A673 (cell line): Measurements from ENCODE around the gene HYAL2. TPM values are rescaled to one million over a fixed set of nuclear protein-coding genes. Genes with fewer than 3 reads are reported as not detected.

Source experiments
- BruUV-seq: library from RNA; stranded (reverse); fragments of 400-500 nt; replicated peaks from 2 replicates; lab custom pipeline; 2021; lab: Mats Ljungman, UMichigan
- CTCF ChIA-PET: fragments of 300-600 bp; sonication (Branson Sonifier 250); formaldehyde crosslinking; loops from one replicate; lab custom pipeline; 2022; ENCODE audit warnings: antibody characterized with exemption; lab: Charles Lee
- POLR2A ChIA-PET: fragments of 300-600 bp; sonication (Branson Sonifier 250); formaldehyde crosslinking; loops from one replicate; lab custom pipeline; 2022; ENCODE audit warnings: antibody characterized with exemption; ENCODE audit not compliant: low non-redundant PET; lab: Charles Lee
- DNase-seq: peaks from one replicate; pipeline ENCODE4 v3.0.0-alpha.2; 2015; ENCODE audit warnings: low spot score
- H3K27ac ChIP-seq: fragments of 200-600 bp; sonication (generic); 2 replicates; pipeline ENCODE4 v1.5.1; 2016; ENCODE audit warnings: mixed run types, low read depth, mild to moderate bottlenecking, mixed read lengths, antibody characterized with exemption, low read length; ENCODE audit not compliant: poor library complexity, severe bottlenecking
- H3K27me3 ChIP-seq: fragments of 200-600 bp; sonication (generic); replicated peaks from 2 replicates; pipeline ENCODE4 v1.6.1; 2017; ENCODE audit warnings: mixed run types, low read depth, mild to moderate bottlenecking, mixed read lengths, antibody characterized with exemption, low read length; ENCODE audit not compliant: insufficient read depth, poor library complexity
- H3K36me3 ChIP-seq: fragments of 200-600 bp; sonication (generic); 2 replicates; pipeline ENCODE4 v1.6.1; 2016; ENCODE audit warnings: mixed run types, mild to moderate bottlenecking, mixed read lengths, antibody characterized with exemption, low read length; ENCODE audit not compliant: insufficient read depth, poor library complexity, severe bottlenecking
- H3K4me1 ChIP-seq: fragments of 200-600 bp; sonication (generic); 2 replicates; pipeline ENCODE4 v1.6.1; 2017; ENCODE audit warnings: mixed run types, mild to moderate bottlenecking, mixed read lengths, antibody characterized with exemption, low read length; ENCODE audit not compliant: insufficient read depth, poor library complexity, severe bottlenecking
- H3K4me3 ChIP-seq: fragments of 200-600 bp; sonication (generic); 2 replicates; pipeline ENCODE4 v1.5.1; 2016; ENCODE audit warnings: low read depth, mixed run types, mild to moderate bottlenecking, mixed read lengths, low read length; ENCODE audit not compliant: poor library complexity, severe bottlenecking
- H3K9me3 ChIP-seq: fragments of 200-600 bp; sonication (generic); 2 replicates; pipeline ENCODE4 v1.6.1; 2016; ENCODE audit warnings: mixed run types, low read depth, mild to moderate bottlenecking, mixed read lengths, antibody characterized with exemption, low read length; ENCODE audit not compliant: poor library complexity, severe bottlenecking
- CTCF ChIP-seq: fragments of 300-800, 200-600 bp; sonication (generic); conservative IDR thresholded peaks from 2 replicates; pipeline ENCODE4 v1.5.1; 2017; ENCODE audit warnings: low read depth, mild to moderate bottlenecking, antibody characterized with exemption, low read length, moderate library complexity, mixed read lengths
- EZH2 ChIP-seq: fragments of 200-600 bp; sonication (generic); IDR thresholded peaks from 2 replicates; pipeline ENCODE4 v1.6.1; 2017; ENCODE audit warnings: borderline replicate concordance, low read depth, mild to moderate bottlenecking, mixed read lengths, antibody characterized with exemption, low read length; ENCODE audit not compliant: poor library complexity, severe bottlenecking
- intact Hi-C: fragments of 100-400 bp; cut with micrococcal nuclease; formaldehyde crosslinking; loops from one replicate; pipeline ENCODE4 v1.10.0; 2022; ENCODE audit not compliant: unreplicated experiment
- total RNA-seq: library from RNA; stranded (reverse); gene quantifications from 2 replicates; pipeline ENCODE4 v1.2.3, GENCODE V29; 2021

The HYAL2 gene
- total RNA-seq, 1 experiment from 2014 or later, result 18.1 TPM

DNA sequence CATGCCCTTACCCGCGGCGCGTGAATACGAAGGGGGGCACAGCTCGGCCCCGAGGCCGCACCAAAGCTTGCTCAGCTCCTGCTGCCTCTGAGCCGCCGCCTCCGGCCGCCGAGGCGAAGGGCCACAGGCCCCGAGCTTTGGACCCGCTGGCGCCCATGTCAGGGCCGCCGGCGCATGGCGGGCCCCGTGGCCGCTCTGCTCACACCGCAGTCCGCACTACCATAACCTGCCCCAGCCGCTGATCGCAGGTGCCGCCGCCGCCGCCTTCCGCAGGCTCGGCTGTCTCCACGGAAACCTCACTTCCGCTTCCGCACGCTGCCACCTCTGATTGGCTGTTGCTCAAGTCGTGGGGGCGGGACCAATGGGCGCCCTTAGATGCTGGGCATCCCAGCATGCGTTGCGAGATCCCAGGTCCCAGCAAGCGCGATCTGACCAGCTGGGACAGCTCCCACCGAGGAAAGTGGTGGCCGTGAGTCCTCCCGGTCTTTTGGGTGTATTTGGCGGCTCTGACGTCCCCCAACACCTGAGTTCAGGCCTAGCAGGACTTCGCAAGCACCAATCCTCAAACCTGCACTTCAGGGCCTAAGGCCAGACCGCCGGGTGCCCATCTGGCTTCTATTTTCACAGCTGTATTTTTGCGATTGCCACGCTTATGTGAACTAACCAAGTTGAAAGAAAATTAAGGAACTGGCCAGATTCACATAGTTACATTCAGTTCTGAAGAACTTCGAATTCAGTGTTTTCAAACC lies 5.6 kb upstream of the HYAL2 start, which contains the start of gene TUSC2:
Gene TUSC2, minus strand, starts transcription at position 281 of the 749 bp plus-strand sequence. Its CDS starts 124 bp downstream, at position 157.
- H3K4me3 ChIP-seq, result peak within 1 kb of the TSS; percentile 76
- intact Hi-C loops, result no loop called here
- ChIA-PET CTCF (interaction anchor here (0.6 to 1.3 kb wide), 2 partner anchors 9 to 526 kb away, joined by 3 to 4 read pairs; no protein-coding TSS in a partner anchor), POLR2A (interaction anchor here (0.6 to 1.2 kb wide), 4 partner anchors 9 to 29 kb away, joined by 3 to 27 read pairs (median 4); partner anchors contain the start of genes HYAL3 and NAA80)
- H3K4me1 ChIP-seq, result no peaks in the 10 kb centered on the region
- peak; percentile 95 for DNase-seq
- BruUV-seq, result no TSS peak
- TF ChIP-seq CTCF (no peak), EZH2 (no peak)
- H3K36me3 ChIP-seq, result peaks cover 16% of the 10 kb centered on the region
- H3K27me3 ChIP-seq, result no peaks in the 10 kb centered on the region
- peak within 1 kb of the TSS; percentile 76 for H3K27ac ChIP-seq
- H3K9me3 ChIP-seq, result no peaks in the 10 kb centered on the region

DNA sequence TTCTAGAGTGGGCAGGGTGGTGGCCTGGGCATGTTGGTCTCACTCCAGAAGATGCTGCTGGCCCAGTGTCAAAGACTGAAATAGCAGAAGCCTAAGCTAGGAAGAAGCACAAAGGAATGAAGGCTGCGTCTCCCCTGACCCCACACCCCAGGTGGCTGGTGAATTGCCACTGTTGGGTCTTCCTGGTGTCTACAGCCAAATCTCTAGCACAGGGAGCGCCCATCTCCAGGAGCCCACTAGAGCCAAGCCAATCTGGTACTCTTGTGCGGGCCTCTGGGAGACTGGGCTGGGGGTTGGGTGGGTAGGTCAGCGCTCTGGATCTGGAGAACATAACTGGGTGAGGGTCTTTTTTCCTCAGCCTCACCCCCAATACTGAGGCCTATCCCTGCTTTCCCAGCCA lies 4.6 kb upstream of the HYAL2 start:
- Histone ChIP-seq H3K4me1 (no peaks in the 10 kb centered on the region), H3K36me3 (peaks cover 16% of the 10 kb centered on the region), H3K27me3 (no peaks in the 10 kb centered on the region), H3K27ac (no peak overlapping the region), H3K9me3 (no peaks in the 10 kb centered on the region), H3K4me3 (peak overlapping the region; percentile 76)
- ChIA-PET CTCF (no interaction called here), POLR2A (no interaction called here)
- no peak for TF ChIP-seq EZH2
- no peak for TF ChIP-seq CTCF
- BruUV-seq, result no TSS peak
- DNase-seq, result no peak
- intact Hi-C loops, result no loop called here

- Histone ChIP-seq H3K27me3 (no peaks in the 10 kb centered on the region), H3K36me3 (peaks cover 7% of the 10 kb centered on the region), H3K27ac (no peak overlapping the region), H3K4me1 (peaks cover 3% of the 10 kb centered on the region), H3K4me3 (no peak overlapping the region), H3K9me3 (no peaks in the 10 kb centered on the region)
- TF ChIP-seq EZH2, result no peak
- no peak for TF ChIP-seq CTCF
- CTCF ChIA-PET, result no interaction called here
- DNase-seq, result no peak
- intact Hi-C loops, result no loop called here
- BruUV-seq, result no TSS peak
- POLR2A ChIA-PET, result no interaction called here
Measured at GRCh38 chr3:50326182-50326541, 3.6 kb upstream of the HYAL2 start.
